Retinal pigment epithelial cell (primary cell): ENCODE measurements around the gene TP53RK.

Source experiments
- DNase-seq: peaks from one replicate; pipeline ENCODE4 v3.0.0-alpha.2; 2010; ENCODE audit warnings: low read depth
- H3K4me3 ChIP-seq: 2 replicates; pipeline ENCODE4 v1.5.1; 2011; ENCODE audit warnings: mild to moderate bottlenecking, low read length, control low read depth, moderate library complexity
- TF ChIP-seq, protein P1 (sequence below): conservative IDR thresholded peaks from 2 replicates; pipeline ENCODE4 v1.5.1; 2011; ENCODE audit warnings: low read depth, low read length, control low read depth, inconsistent platforms

TP53RK gene

GRCh38 chr20:46674253-46675083 lies 14.8 kb downstream of the TP53RK start:
- no peak for DNase-seq
- TF ChIP-seq, protein P1, sequence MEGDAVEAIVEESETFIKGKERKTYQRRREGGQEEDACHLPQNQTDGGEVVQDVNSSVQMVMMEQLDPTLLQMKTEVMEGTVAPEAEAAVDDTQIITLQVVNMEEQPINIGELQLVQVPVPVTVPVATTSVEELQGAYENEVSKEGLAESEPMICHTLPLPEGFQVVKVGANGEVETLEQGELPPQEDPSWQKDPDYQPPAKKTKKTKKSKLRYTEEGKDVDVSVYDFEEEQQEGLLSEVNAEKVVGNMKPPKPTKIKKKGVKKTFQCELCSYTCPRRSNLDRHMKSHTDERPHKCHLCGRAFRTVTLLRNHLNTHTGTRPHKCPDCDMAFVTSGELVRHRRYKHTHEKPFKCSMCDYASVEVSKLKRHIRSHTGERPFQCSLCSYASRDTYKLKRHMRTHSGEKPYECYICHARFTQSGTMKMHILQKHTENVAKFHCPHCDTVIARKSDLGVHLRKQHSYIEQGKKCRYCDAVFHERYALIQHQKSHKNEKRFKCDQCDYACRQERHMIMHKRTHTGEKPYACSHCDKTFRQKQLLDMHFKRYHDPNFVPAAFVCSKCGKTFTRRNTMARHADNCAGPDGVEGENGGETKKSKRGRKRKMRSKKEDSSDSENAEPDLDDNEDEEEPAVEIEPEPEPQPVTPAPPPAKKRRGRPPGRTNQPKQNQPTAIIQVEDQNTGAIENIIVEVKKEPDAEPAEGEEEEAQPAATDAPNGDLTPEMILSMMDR, result no peak
- no peak overlapping the region for H3K4me3 ChIP-seq

DNA sequence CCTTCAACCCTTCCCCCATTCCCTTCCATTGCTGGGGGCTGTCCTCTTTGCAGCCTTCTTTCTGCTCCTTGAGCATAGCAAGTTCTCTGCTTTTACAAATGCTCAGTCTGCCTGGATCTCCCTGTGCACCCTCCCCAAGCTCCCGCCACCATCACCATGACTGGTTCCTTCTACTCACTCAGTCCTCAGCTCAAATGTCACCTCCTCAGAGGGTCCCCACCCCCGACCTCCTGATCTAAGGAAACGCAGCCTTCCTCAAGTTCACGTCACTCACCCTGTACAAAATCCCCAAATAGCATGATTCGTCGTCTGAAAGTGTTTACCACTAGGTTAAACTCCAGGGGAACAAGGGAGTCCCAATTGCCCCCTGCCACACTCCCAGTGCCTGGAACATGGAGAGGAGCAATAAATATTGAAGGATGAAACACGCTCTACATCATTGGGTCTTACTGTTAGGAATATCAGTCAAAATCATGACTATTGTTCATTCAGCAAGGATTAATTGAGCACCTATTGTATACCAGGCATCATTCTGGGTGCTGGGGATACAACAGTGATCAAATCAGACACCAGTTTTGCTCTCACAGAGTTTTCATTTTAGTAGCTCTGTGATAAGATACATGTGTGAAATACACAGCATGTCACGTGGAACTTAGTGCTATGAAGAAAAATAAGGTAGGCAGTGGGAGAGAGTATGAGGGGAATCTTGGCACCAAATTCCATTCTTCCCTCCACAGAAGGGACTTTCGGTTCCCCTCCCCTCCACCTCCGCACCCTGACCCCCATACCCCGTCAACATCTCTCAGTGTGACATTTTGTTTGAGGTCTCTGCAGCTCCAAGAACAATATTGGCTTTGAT lies 15.6 kb downstream of the TP53RK start:
- TF ChIP-seq, protein P1, result no peak
- DNase-seq, result no peak
- H3K4me3 ChIP-seq, result no peak overlapping the region

GRCh38 chr20:46672543-46673148 lies 16.6 kb downstream of the TP53RK start:
- no peak overlapping the region for H3K4me3 ChIP-seq
- TF ChIP-seq, protein P1, result no peak
- DNase-seq, result no peak

GRCh38 chr20:46671866-46672542 lies 17.2 kb downstream of the TP53RK start:
- H3K4me3 ChIP-seq, result no peak overlapping the region
- no peak for DNase-seq
- TF ChIP-seq, protein P1, result no peak

- TF ChIP-seq, protein P1, result no peak
- no peak for DNase-seq
- no peak overlapping the region for H3K4me3 ChIP-seq
Measured at GRCh38 chr20:46670585-46671584, 18.4 kb downstream of the TP53RK start.

DNA sequence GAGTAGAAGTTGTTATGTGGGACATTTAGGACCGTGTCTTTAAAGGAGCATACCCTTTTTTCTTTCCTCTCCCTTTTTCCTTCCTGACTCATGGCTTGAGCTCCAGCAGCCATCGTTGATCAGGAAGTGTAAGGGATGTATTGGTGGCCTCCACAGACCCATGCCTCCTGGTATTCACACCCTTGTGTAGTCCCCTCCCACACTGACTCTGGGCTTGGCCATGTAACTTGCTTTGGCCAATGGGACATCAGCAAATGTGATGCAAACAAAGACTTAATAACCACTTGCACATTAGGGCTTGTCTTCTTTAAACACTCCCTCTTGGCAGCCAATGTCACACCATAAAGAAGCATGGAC lies 19.0 kb downstream of the TP53RK start:
- no peak overlapping the region for H3K4me3 ChIP-seq
- TF ChIP-seq, protein P1, result no peak

More for the DNA sequence above, 19.0 kb downstream of the TP53RK start:
- DNase-seq, result no peak
